ENCODE data around the gene TECTA.
"Not testable (repeated sequence)": the region's sequence is repeated elsewhere in the genome, so short reads cannot be mapped to it uniquely, and the experiment has no call there.

TECTA gene

DNA sequence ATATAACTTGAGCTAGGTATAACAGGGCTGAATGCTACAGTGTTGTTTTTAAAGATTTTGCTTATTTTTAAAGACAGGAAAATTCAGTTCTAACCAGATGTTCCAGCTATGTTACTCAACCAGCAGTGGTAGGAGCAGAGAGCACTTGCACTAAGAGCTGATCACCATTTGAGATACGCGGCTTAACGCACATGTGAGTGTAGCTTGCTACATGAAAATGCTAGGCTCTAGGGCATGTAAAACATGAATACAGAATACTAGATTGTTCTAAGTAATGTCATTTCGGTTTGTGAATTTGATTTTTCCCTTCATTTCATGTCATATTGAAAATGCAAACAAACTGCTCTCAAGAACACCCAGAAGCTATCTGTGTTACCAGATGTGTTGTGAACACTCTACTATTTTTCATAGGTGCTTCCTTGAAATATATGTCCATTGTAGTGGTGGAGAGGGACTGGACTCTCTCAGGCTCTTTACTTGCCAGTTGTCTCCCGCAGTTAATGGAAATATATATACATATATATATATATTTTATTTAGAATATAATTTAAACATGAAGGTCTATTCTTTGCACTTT lies 10.8 kb upstream of the TECTA start:
- no peak for DNase-seq

DNA sequence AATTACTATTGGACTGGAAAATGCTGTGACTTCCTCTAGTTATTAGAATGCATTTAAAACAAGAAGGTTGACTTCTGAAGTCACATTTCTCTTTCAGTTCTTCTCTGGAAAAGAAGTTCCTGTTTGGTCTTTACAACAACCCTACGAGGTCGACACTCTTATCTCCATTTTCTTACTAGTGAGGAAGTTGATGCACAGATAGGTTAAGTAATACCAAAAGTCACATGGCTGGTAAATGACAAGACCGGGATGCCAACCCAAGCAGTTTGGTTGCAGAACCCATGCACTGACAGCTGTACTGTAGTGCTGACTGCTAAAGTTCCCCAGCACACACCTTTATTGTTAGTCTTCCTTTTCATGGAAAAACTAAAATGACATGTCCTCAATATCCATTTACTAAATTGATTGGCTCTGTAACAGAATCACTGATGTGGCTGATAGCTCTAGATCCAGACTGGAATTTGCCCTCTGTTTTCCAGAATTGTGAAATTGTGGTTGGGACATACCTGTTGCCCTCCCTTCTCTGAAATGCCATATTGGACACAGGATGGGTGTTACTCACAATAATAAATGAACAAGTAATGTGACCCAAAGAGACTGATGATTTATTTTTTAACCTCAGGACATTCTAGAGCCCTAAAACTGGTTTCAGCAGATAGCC lies 9.4 kb upstream of the TECTA start:
- DNase-seq: peak in 3 of 56 donors; percentile 7 to 22 (median 14)

DNA sequence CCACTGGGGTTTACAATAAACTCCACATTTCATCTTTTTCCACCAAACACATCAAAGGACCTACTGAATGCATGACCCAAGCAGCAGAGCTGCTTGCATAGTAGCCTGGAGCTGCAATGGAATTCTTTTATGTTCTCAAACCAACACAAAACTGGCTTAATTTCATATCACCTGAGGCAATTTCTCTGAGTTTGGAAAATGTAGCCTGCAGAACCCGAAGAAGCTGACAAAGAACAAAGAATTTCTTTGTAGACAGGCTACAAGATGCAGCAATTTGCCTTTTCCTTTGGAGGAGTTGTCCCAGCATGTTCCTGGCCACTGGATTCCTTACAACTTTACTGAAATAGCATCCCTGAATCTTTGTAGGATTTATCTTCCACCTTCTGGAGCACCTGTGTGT lies 5.5 kb upstream of the TECTA start:
- no peak for DNase-seq

DNA sequence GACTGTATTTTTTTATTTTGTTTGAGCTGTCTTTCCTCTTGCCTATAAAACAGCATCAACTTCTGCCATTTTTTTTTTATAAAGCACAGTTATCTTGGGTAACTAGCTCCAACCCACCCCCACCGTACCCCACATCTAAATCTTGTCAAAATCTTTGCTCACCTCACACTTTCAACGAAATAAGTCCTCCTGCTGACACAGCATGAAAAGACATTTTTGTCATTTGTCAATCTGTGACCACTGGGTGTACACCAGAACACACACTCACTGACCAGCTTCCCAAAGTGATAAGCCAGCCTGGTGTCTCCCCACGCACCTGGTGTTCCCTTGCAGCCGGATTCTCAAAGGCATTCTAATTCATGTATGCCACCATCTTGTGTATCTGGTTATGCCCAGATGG lies 1.7 kb upstream of the TECTA start:
- no peak for DNase-seq

DNA sequence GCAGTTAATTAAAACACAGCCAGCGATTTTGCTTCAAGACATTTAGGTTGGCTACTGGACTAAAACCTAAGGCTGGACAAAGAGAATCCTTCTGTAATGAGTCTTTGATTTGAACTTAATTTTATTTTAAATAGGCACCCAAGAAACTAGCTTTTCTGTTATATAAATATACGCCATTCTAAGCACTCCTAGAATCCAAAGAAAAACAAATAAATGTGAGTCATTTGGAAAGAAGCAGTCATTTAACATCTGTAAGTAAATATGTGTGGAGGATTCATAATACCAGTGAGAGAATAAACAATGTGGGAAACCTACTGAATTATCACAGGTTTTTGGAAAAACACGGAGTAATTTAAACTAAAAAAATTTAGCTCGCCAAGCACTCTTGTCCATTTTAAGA lies 1.2 kb upstream of the TECTA start:
- no peak for DNase-seq

DNA sequence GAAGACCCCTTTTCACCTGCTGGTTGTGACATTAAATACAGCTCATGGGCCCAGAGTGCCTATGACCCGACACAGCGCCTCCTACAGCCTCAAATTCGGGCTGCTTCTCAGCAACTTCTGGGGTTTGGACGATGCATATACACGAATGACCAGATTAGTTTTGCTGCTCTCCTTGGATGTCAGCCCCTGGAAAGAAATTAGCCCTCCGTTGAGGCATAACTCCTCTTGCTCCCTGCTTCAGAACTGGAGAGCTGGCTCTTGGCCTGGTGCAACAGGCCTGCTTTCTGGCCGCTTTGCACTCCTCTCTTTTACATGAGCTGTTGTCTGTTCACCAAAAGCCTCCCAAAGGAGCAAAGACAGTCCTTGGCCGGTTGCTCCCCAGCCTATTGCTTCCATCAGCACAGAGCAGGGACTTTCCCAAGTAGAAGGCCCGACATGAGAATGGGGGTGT lies 3.3 kb downstream of the TECTA start:
- peak in 1 of 56 donors; percentile 6 for DNase-seq

DNA sequence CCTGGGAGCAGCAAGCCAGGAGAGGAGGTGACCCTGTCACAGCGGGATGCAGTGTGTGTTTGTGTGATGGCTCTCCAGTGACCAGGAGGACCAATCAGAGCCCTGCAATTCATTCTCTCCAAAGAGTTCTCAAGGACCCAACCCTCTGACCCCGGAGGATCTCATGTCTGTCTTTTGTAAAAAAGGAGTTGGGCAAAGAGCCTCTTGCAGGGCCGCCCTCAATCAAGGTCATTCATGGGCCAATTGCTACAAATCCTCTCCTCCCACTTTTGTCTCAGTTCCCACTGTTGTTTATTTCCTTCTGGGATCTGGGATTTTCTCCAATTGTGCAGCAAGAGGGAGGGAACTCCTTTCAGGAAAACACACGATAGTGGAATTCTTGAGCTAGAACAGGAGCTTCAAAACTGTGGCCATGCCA lies 4.0 kb downstream of the TECTA start:
- peak in 1 of 56 donors; percentile 11 for DNase-seq

DNA sequence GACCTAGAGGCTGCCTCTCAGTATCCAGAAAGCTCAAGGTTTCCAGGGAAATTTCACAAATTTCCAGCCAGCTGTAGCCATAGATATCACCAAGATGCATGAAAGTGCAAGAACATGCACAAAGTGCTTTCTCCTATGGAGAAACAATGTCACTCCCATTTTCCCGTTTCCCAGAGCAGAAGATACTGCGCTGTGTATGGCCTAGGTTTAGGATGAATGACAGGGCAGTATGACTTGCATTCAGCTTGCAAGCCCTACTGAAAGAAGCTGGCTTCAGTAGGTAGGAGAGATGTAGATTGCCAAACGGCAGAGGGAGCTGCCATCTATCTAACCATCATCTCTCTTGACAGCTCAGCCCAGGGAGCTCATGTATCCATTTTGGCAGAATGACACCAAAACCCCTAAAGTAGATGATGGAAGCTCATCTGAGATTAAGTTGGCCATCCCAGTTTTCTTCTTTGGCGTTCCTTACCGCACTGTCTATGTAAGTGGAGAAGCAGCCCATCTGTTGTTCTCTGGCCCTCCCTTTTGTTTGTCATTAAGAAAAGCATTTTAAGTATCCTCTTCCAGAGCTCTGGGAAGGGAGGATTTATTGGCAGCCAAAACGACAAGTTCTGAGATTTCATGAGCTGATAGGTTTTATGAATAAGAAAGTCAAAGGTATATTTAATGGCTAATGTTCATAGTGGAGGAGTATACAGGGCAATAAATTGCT lies 4.6 kb downstream of the TECTA start:
- no peak for DNase-seq

DNA sequence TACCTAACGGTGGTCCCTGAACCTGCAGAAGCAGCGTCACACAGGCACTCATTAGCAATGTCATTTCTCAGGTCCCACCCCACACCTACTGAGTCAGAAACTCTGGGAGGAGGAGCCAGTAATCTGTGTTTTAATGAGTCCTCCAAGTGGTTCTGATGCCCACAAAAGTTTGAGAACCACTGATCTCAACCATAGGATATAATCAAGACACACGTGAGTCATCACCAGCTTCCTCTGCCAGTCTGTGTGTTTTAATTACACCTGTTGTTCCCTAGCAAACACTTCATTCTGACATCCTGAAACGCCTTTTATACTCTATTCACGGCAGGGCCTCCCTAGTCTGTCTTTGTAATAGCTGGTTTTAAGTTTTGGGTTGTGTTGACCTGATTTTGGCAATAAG lies 5.8 kb downstream of the TECTA start:
- DNase-seq: no peak

DNA sequence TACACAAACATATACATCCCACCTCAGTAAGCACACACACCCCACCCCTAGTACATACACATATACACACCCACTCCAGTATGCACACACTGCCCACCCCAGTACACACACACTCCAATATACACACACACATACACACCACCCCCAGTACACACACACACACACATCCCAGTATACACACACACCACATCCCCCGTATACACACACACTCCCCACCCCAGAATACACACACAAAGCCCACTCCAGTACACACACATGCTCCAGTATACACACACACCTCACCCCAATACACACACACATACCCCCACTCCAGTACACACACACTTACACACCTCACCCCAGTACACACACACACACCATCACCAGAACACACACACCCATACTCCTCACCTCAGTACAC lies 7.4 kb downstream of the TECTA start:
- DNase-seq: no peak

DNA sequence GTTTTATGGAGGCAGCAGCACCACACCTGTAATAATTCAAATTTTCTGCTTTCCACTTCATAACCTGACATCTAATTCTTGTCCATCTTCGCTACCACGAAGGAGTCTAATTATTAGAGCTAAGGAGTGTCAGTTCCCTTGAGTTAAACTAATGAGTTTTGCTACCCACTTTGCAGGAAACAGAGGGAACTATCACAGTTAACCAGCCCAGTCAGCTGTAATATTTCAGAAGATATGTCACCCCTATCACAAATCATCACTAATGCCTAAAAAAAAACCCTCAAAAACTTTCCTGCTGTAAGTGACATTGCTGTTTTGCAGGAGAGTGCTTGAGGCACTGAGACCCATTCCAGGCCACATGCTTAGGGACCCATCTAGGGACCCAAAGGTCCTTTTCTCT lies 8.4 kb downstream of the TECTA start:
- DNase-seq: no peak

DNA sequence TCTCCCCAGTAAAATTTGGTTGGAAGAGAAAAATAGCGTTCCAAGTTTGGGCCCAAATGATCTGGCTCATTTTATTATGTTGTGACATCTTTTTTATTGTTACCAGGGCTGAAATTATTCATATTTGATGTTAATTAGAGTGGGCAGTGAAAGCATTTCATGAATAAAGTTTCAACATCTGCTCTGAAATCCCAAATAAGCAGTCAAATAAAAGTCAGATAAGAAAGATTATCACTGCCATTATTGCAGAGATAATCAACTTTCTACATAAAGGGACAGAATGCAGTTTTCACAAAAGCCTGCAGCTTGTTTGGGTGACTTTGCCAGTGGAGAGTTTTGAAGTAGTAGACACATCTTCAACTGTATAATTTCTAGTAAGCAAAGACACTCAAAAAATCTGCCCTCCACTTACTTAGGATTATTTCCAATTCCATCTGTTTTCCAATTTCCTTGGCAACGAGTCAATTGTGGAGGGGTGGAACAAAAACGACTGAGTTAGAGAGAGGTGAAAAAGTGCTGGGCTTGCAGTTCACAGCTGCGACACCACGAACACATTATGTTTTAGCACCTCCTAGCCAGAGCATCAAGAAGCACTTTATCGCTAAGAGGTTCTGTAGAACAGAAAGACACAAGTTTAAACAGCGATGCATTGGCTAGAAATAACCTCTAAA lies 9.0 kb downstream of the TECTA start:
- DNase-seq: no peak

DNA sequence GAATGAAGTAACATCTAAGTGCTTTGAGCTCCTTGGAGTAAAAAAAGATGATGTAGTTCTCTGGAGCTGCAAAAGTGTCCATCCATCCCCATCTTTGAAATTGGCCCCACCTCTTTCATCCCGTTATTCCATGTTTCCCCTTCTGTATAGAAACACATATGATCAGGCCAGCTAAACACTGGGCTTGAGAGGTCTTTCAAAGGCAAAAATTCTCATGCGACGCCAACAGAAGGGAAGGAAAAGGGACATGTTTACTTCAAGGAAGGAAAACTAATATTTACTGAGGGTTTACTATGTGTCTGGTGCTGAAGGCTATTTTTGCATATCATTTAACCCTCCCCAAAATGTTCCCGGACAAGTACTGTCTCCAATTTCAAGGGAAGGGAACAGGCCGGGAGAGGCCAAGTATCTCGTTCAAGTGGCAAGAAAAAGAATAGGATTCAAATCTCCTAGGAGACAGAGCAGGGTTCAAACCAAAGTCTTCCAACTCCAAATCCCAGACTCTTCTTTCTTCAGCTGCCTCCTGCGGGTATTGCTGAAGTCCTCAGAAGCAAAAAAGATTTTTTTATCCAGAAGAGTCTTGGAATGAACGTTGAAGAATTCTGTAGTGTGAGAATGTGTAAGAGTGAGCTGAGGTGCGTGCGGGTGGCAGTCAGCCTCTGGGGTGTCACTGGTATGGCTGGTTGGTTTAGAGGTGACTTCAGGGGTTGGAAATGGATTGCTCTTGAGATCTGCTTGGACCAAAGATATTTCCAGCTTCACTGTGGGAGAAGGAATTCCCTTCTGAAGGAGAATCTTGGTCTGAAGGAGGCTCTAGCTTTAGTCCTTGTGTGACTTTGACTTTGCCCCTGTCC lies 10.1 kb downstream of the TECTA start:
- no peak for DNase-seq

DNA sequence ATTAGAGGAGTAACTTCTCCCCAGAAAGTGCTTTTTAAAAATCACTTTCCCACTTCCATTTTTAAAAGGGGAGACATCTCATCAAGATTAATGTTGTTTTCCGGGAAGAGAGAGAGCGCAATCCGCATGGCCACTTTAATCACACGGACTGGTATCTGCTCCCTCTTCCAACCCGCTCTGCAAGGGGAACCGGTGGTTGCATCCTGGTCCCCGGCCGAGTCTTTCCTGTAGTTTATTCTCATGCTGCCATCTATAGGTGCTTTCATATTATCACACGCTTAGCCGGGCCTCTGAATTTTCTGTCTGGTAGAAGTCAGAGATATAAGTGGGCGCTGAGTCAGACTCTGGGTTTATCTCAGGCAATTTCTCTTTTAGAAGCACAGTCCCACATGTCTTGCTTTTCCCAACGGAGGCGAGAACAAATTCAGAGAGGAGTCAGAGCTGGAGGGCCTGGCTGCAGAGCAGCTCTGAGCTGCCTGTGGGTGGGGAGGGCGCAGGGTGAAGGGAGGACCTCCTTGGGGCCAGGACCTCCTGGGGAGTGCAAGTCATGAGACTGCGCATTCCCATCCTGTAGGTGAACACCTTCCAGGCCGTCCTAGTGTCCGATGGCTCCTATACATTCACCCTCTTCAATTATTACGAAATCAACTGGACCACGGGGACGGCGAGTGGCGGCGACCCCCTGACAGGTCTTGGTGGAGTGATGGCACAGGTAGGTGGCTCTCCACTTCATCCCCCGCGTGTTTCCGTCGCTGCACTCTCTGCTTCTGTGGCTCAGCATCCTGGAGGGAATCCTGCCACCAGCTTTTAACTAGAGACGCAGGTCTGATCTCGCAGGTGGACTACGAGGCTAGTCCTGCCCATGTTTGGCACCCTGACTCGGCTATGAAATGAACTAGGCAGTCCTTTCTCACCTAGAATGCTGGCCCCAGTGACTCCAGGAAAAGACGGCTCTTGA lies 11.7 kb downstream of the TECTA start:
- DNase-seq: peak in 45 of 56 donors; percentile 2 to 77 (median 32)

DNA sequence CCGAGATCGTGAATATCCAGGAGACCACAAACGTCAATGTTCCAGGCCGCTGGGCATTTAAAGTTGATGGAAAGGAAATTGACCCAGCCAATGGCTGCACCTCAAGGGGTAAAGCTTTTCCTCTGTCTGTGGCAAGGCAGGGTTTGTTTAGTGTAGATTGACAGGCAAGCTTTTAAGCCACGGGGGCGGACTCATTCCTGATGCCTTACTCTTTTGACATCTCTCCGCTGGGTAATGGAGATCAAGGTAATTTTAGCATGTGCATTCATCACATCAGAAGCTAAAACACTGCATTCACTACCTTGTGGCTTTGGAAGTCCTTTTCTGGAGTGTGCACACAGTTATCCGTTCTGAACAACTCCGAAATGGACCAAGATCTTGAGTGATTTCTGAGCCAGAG lies 12.6 kb downstream of the TECTA start:
- no peak for DNase-seq

DNA sequence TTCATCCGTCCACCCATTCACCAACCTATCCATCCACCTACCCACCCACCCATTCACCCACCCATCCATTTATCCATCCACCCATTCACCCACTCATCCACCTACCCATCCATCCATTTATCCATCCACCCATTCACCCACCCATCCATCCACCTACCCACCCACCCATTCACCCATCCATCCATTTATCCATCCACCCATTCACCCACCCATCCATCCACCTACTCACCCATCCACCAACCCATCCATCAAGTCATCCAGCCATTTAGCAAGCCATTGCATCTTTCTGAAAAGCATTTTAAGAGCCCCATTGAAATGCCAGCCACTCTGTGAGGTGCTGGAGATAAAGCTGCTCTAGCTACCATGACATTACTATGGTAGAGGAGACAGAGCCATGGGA lies 14.0 kb downstream of the TECTA start:
- not testable (repeated sequence) for DNase-seq

DNA sequence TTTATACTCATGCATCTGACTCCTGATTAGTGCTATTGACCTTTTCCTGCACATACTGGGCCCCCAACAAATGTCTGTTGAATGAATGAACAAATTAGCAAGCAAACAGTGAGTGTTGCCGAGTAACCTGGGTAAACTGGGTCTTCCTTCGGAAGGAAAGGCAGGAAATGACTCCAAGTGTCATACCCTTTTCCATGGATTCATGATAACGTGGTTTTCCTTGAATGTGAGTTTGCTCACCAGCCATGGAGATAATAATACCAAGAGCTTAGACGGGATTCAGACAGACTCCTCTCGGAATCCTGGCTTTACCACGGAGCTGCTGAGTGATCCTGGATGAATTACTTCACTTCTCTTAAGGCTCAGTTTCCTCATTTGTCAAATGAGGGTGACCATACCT lies 16.7 kb downstream of the TECTA start:
- DNase-seq: no peak

DNA sequence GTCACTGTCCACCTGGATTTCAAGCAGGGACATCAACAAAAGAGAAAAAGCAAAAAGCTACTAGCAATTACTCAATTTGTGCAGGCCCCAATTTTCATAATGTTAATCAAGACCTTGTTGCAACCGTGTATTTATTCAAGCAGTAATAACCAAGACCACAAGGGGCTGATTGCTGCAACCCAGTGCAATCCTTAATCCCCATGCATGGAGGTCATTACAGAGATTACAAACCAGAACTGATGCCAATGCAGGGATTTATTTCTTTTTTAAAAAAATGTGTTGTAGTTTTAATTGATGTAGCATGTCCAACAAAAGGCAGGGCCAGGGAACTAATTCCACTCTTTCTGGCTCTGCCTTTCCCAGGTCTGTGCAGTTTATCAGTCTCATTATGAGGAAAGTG lies 18.4 kb downstream of the TECTA start:
- no peak for DNase-seq

DNA sequence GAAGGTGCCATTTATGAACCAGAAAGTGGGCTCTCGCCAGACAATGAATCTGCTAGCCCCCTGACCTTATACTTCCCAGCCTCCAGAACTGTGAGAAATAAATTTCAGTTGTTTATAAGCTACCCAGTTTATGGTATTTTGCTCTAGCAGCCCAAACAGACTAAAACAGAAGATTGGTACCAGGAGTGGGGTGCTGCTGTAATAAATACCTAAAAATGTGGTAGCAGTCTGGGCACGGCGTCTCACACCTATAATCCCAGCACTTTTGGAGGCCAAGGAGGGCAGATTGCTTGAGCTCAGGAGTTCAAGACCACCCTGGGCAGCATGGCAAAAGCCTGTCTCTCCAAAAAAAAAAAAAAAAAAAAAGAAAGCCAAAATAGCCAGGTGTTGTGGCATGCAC lies 21.3 kb downstream of the TECTA start:
- no peak for DNase-seq

DNA sequence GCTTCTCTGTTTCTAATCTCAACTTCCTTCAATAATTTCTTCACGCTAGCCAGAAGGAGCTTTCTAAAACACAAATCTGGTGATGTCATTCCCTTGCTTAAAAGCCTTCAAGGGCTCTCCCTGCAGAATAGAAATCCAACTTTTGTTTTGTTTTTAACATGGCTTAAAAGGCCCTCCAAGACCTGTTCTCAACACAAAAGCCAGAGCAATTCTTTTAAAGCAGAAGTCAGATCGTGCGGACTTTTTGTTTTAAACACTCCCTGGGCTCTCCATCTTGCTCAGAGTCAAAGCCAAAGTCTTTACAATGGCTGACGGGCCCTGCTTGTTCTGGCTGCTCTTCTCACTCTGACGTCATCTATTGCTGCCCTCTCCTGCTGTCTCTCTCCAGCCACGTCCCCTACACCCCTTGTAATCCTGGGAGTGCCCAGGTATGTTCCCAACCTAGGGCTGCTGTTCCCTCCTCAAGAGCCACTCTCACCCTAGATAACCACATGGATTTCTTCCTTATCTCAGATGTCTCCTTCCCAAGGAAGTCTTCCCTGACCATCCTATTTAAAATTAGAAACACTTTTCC lies 22.5 kb downstream of the TECTA start:
- peak in 1 of 56 donors; percentile 3 for DNase-seq
